GM10266 (cell line): ENCODE data around the gene GNG11.
"Not testable (repeated sequence)": the region's sequence is repeated elsewhere in the genome, so short reads cannot be mapped to it uniquely, and the experiment has no call there.

ENCODE experiments used
- DNase-seq: peaks from one replicate; pipeline ENCODE4 v3.0.0; 2012; ENCODE audit errors: extremely low spot score
- CTCF ChIP-seq: IDR thresholded peaks from 2 replicates; pipeline ENCODE4 v1.5.1; 2012; ENCODE audit warnings: mild to moderate bottlenecking, low read depth; ENCODE audit not compliant: control insufficient read depth, insufficient read depth; ENCODE audit errors: missing control alignments

The GNG11 gene

GRCh38 chr7:93895859-93896600 lies 25.5 kb upstream of the GNG11 start:
- TF ChIP-seq CTCF = no peak
- DNase-seq = no peak

GRCh38 chr7:93897680-93898079 lies 23.9 kb upstream of the GNG11 start:
- no peak for DNase-seq
- no peak for TF ChIP-seq CTCF

DNA sequence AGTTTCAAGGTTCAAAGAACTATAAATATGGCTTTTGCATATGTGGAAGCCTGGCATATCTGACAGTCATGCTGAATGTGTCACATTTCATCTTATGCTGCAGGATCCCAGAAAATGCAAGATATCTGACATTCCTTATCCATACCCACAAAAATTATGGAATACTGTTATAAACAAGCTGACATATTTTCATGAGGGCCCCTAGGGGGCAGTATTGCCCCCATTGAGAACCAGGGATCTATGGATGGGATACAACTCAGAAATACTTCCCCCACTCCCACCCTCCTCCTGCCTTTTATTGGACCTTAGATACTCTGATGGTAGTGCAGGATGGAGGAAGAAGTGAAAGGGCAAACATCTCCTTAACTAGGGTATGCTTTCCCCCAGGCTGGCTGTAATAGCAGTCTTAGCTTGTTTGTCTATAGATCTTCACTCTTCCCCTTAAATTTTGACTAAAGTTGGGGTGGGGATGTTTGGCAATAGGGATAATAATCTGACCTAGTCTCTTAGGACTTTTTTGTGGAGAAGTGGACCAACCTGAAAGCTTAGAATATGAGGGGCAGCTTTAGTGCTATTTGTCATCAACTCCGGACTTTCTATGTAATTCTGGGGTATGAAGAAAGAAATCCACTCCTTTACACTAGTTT lies 18.6 kb upstream of the GNG11 start:
- peak; percentile 30 for DNase-seq
- TF ChIP-seq CTCF = peak; percentile 59

- no peak for TF ChIP-seq CTCF
- no peak for DNase-seq
Observed at GRCh38 chr7:93906267-93906666, 15.3 kb upstream of the GNG11 start, which contains the start of gene GNGT1. Gene GNGT1 (plus strand): TSS chr7:93906567. CDS start chr7:93906747, 180 bp downstream.

DNA sequence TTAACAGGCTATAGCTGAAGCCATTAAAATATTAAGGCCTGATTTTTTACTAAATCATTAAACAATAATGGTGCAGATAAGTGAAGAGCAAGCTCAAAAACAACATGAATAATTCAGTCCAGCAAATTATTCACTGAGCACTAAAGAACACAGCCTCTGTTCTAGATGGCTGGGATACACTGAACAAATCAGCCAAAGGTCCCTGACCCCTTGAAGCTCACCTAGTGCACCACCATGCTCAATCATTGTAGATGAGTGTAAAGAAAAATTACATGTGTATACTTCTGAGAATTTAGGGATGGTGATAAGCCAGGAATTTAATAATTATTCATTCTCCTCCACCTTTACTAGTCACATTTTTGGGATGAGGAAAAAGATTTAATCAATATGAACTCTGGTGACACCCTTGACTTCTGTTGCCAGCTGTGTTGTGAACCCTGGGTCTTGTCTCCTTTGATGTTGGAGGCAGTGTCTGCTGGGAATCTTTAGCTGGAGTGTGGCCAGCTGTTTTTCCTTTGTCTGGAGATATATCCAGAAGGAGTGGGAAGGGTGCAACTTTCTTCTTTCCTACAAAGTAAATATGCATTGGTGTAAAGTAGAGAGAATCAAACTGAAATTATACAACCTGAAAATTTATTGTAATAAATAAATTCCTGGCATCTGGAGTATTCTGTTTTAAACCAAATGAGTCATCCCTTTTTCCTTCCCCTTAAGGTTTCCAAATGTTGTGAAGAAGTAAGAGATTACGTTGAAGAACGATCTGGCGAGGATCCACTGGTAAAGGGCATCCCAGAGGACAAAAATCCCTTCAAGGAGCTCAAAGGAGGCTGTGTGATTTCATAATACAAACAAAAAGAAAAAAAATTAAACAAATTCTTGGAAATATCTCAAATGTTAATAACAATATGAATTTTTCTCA lies 11.2 kb upstream of the GNG11 start:
- DNase-seq = no peak
- no peak for TF ChIP-seq CTCF

DNA sequence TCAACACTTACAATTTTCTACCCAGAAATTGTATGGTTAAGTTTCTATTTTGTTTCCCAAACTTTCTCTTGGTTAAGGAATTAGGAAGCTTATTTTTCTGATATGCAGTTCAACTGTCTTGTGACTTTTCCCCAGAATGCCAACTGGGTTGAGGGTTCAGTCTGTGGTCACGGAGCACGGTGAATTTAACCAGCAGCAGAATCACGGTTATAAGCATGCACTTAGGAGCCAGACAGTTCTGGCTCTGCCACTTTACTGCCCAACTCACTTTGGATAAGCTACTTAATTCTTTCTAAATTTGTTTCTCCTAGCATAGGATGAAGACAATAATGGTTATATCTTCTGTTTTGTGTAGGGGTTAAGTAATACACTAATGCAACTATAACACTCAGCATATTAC lies 10.3 kb upstream of the GNG11 start:
- not testable (repeated sequence) for DNase-seq

DNA sequence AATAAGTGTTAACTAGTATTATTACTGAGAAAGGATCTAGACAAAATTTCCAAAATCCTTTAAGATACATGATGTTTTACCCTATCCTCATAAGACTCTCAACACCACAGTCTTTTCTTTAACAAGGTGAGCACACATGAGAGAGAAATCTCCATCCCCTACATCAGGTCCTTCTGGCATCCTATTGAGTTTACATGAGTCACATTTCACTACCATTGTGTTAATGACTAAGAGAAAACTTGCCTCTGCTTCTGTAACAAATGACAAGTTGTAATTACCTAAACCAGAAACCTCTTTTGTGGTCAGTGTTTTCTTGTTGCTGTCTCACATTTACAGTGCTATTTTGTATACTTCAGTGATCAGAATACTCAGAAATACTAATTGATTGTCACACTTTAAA lies 9.9 kb upstream of the GNG11 start:
- DNase-seq = not testable (repeated sequence)

DNA sequence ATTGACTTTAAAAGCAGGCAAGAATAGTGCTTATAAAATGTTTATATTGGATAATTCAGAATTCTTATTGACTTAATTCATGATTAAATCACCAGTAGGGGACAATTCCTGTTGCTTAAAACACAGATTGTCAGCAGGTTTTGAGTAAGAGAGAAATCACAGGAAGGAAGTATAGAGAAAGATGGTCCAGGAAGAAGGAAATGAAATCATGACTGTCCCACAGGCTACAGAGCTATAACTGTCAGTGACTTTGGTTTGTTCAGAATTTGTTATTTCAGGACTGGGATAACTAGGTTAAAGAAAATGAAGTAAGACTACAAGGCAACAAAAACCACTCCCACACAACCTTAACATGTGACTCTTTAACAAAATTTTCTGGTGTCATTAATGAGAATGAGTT lies 8.3 kb upstream of the GNG11 start:
- no peak for DNase-seq
- TF ChIP-seq CTCF = no peak
